NCI-H2171 treated with DMSO at 0.1 percent for 48 hours (cell line): ENCODE results near the gene RAET1G.
"Not testable (repeated sequence)": the region's sequence is repeated elsewhere in the genome, so short reads cannot be mapped to it uniquely, and the experiment has no call there.

Source experiments
- DNase-seq: peaks from one replicate; lab custom pipeline; 2025; lab: John Stamatoyannopoulos, UW

RAET1G gene

DNA sequence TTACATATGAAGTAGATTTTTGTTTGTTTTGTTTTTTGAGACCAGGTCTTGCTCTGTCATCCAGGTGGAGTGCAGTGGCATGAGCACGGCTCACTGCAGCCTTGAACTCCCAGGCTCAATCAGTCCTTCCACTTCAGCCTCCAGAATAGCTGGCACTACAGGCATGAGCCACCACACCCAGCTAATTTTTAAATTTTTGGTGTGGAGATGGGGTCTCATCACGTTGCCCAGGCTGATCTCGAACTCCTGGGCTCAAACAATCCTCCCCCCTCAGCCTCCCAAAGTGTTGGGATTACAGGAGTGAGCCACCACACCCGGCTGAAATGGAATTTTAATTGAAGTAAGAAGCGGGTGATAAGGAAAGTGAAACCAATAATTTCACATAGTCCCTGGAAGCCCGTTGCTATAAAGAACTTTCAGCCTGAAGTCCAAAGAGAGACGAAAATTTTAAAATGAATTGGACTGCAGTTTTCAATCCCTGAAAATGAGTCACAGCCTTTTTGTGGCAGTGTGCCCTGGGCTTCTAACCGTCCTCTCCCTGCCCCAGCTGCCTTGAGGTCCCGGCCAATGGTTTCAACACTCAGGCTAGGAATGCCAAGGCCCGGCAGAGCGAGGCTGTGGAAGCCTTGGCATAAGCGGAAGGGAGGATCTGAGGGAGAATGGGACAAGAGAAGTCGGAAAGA is 25.8 kb downstream of the RAET1G start:
- no peak for DNase-seq

- no peak for DNase-seq
Measured at GRCh38 chr6:149896491-149896890, 26.4 kb downstream of the RAET1G start.

DNA sequence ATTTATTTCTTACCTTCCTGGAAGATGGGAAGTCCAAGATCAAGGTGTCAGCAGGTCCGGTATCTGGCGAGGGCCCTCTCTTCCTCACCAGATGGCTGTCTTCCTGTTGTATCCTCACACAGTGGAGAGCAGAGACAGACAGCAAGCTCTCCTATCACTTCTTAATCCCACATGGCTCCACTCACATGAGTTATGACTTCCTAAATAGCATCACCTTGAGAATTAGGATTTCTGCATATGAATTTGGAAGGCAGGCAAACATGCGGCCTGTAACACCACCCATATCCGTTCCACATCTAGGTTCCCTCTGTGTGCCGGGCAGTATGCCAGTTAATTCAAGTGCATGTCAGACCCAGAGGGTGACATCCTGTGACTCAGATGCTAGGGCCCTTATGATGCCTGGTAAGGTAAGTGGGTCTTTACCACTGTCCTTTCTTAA is 27.1 kb downstream of the RAET1G start:
- DNase-seq = no peak

DNA sequence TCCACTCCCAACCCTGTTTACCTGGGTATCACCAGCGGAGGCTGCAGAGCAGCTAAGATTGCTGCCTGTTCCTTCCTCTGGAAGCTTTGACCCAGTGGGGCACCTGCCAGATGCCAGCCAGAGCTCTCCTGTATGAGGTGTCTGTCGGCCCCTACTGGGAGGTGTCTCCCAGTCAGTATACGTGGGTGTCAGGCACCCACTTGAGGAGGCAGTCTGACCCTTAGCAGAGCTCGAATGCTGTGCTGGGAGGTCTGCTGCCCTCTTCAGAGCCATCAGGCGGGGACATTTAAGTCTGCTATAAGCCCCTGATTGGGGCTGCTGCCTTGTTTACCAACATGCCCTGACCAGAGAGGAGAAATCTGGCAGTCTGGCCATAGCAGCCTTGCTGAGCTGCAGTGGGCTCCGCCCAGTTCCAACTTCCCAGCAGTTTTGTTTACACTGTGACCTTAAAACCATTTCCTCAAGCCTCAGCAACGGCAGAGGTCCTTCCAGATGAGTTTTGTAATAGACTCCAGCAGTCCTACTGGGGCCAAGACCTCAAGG is 27.8 kb downstream of the RAET1G start:
- DNase-seq = no peak

GRCh38 chr6:149891864-149892263 is 31.1 kb downstream of the RAET1G start:
- DNase-seq = not testable (repeated sequence)

DNA sequence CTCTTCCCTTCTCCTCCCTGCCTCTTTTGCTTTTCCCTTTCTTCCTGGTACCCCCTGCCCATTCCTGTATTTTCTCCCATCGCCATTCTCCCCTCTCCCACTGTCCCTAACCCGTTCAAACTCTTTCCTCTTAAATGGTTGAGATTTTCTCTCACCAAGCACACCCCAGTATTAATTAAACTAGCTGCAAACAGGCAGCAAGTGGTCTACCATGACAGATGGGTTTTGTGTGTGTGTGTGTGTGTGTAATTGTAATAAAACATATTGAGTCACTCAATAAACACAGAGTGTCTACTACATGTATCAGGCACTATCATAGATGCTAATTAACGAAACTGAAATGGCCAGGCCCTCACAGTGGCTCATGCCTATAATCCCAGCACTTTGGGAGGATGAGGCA is 31.7 kb downstream of the RAET1G start:
- DNase-seq = no peak

DNA sequence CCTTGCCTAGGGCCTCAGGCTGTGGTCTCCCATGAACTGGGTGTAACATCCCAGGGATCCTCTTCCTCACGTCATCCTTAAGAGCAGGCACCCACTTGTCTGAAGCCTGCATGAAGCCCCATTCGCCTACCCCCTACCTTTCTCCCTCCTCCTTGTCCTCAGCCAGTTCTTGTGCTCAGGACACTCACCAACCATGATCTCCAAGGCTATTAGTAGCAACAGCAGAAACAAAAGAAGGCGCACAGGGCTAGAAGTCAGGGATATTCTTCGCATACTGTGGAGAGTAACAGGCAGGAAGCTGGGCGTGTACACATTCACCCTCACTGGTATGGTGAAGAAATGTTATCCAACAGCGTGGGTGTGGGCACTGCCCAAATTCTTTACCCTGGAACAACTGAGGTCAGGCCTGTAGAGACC is 32.3 kb downstream of the RAET1G start:
- no peak for DNase-seq

- no peak for DNase-seq
Measured at GRCh38 chr6:149889326-149889725, 33.6 kb downstream of the RAET1G start.

DNA sequence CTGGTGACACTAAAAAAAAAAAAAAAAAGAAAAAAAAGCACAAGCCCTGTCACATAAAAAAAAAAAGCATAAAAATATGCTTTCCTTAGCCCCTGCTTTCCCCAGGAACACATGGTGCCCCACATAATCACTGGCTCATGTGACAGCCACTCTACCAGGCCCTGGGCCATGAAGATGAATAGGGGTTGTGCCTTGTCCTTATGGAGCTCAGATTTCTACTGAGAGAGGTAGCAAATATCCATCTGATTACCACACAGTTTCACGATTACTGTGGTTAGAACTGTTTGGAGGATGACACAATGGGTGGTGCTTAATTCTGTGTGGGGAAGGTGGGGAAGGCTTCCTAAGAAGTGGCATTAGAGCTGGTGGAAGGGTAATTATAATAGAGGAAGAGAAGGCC is 34.3 kb downstream of the RAET1G start:
- DNase-seq = peak; percentile 39

- no peak for DNase-seq
Measured at GRCh38 chr6:149888093-149888492, 34.8 kb downstream of the RAET1G start.

GRCh38 chr6:149887343-149887742 is 35.6 kb downstream of the RAET1G start:
- DNase-seq = no peak

DNA sequence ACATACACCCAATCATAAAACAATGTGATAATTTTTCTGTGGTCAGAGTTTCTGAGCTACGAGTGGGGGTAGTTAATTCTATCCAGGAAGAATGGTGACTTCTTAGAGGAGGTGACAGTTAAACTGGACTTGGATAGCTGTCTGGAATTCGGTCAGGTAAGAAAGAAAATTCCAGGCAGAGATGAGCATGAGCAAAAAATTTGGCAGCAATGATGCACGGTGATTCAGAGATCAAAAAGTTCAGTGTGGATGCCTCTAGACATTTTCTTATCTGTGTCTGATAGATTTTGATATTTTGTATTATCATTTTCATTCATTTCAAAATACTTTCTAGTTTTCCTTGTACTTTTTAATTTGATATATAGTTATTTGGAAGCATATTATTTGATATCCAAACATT is 37.0 kb downstream of the RAET1G start:
- DNase-seq = no peak

- no peak for DNase-seq
Measured at GRCh38 chr6:149884617-149885016, 38.3 kb downstream of the RAET1G start.

DNA sequence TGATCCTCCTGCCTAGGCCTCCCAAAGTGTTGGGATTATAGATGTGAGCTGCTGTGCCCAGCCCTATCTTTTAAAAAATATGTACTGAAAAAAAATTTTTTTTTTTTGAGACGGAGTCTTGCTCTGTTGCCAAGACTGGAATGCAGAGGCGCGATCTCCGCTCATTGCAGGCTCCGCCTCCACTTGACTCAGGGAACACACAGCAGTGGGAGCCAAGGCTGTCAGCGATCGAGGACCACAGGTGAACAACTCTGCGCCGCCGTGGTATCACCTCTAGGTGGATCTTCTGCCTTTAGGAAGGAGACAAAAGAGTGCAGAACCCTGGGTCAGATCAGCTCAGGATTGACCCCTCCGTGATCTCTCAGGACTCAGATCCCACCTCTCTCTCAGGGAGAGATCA is 38.7 kb downstream of the RAET1G start:
- no peak for DNase-seq

DNA sequence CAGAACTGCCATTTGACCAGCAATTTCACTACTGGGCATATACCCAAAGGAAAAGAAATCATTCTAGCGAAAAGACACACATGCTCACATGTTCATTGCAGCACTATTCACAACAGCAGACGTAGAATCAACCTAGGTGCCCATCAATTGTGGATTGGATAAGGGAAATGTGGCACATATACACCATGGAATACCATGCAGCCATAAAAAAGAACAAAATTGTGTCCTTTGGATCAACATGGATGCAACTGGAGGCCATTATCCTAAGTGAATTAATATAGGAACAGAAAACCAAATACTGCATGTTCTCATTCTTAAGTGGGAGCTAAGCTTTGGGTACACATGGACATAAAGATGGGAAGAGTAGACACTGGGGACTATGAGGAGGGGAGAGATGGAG is 41.1 kb downstream of the RAET1G start:
- DNase-seq = no peak

DNA sequence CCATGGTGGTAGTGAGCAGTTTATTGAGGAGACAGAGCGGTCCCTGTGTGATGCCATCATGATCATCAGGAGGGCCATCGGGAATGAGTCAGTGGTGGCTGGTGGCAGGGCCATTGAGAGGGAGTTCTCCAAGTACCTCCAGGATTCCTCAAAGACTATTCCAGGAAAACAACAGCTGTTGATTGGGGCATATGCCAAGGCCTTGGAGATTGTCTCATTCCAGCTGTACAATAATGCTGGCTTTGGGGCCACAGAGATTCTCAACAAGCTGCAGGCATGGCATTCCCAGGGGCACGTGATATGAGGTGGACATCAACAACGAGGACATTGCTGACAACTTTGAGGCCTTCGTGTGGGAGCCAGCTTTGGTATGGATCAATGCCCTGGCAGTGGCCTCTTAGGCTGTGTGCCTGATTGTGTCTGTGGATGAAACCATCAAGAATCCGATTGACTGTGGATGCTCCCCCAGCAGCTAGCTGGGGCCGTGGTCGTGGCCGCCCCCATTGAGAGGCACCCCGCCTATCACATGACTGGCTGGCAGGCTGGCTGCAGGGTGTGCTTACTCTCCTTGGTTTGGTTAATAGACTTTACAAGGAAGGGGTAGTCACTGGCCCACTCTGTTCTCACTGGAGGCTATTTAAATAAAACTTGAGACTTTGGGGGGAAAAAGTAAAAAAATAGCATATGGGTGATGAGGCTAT is 41.7 kb downstream of the RAET1G start:
- DNase-seq = no peak

GRCh38 chr6:149877659-149878058 is 45.3 kb downstream of the RAET1G start:
- no peak for DNase-seq

DNA sequence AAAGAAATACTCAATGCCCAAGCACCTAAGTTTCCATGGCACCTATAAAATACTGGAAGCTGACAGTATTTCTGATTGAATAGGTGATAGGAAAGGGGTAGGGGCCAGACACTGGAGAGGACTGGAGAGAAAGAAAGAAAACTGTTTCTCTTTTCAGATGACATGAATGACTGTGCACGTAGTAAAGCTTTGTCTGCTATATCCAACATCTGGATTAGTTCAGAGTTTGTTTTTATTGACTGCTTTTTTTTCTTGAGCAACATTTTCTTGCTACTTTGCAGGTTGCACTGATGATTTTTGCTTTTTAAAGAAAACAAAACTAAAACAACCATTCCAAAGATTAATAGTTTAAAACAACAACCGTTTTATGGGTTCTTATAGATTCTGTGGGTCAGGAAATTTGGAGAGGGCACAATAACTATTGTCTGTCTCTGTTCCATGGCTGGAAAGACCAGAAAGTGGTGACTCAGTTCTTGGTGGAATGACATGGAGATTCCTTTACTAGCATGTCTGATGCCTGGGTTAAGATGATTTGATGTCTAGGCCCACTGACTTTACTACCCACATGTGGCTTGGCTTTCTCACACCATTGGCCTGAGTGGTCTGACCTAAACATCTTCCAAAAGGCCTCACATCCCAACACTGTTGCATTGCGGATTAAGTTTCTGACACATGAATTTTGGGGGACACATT is 46.5 kb downstream of the RAET1G start:
- no peak for DNase-seq

GRCh38 chr6:149872233-149872632 is 50.7 kb downstream of the RAET1G start:
- DNase-seq = no peak

GRCh38 chr6:149871182-149871581 is 51.7 kb downstream of the RAET1G start:
- no peak for DNase-seq

- DNase-seq = no peak
Measured at GRCh38 chr6:149869275-149869892, 53.5 kb downstream of the RAET1G start.

DNA sequence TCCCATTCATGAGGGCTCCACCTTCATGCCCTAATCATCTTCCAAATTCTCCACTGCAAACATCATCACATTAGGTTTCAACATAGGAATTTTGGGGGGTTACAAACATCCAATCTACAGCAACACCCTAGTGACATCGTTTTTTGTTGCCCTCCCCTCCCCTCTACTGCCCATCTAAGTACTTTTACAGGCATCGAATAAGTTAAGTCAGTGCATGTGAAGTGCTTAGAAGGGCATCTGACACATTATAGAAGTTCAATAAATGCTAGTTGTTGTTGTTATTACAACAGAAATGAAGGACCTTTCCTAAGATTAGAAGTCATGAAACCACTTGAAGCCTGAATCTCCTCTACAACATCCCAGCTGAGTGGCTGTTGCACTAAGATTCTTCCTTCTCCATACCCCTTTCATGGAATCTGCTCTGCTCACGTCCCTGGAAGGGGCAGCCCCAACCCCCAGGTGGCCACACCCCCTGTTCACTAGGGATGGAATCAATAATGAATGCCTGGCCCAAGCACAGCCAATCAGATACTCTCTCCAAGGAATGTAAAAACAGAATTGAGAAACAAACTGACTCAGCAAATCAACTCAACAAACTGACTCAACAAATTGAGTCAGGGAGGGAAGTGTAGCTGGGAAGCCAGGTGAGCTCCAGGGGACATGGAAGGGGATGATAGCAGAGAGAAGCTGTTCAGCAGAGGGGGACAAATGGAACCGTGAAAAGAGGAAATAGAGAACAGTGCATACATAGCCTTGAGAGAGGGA is 54.9 kb downstream of the RAET1G start:
- DNase-seq = no peak
